ENCODE measurements around the gene CADPS2.
"Not testable (repeated sequence)": the region's sequence is repeated elsewhere in the genome, so short reads cannot be mapped to it uniquely, and the experiment has no call there.

CADPS2 gene

DNA sequence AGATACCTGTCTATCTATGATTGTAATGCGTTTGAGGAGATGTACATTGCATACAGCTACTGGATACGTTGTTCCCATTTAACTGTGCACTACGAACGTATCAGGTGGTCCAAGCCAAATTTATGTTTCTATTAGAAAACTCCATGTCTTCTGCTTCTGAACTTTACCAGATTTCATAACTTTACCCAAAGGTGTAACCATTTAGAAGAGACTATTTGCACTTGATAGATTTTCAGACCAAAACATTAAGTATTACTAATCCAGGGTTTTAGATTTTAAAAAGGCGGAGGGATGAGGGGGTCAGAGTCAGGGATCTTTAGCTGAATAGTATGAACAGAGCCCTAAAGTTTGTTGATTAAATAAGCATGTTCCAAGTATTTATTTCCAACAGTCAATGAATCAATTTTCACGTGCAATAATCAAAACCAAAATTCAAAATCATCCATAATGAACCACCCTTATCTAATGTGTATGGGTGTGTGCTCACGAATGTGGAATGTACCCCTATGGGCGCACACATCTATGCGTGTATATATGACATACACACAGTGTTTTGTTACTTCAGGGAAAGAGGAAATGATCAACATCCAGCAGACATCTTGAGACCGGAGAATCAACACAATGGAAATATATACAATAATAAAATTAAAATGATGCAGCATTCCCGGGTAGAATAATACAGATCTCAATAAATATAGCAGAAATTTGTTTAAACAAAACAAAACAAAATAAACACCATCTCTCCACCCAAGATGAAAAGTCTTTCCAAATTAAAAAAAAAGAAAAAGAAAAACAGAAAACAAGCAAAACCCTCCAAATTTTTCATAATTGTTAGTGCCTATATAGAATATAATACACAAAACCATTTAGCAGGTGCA, 585.1 kb downstream of the CADPS2 start:
- Mint-ChIP-seq H3K27me3 (peaks cover 83% of the 10 kb centered on the region), H3K4me1 (ENCODE audit: low read depth) (no peaks in the 10 kb centered on the region), H3K9me3 (no peaks in the 10 kb centered on the region), H3K36me3 (ENCODE audit: low read depth) (no peaks in the 10 kb centered on the region), H3K27ac (no peak overlapping the region), H3K4me3 (no peak overlapping the region)
- intact Hi-C loops (cut with micrococcal nuclease) = no loop called here

DNA sequence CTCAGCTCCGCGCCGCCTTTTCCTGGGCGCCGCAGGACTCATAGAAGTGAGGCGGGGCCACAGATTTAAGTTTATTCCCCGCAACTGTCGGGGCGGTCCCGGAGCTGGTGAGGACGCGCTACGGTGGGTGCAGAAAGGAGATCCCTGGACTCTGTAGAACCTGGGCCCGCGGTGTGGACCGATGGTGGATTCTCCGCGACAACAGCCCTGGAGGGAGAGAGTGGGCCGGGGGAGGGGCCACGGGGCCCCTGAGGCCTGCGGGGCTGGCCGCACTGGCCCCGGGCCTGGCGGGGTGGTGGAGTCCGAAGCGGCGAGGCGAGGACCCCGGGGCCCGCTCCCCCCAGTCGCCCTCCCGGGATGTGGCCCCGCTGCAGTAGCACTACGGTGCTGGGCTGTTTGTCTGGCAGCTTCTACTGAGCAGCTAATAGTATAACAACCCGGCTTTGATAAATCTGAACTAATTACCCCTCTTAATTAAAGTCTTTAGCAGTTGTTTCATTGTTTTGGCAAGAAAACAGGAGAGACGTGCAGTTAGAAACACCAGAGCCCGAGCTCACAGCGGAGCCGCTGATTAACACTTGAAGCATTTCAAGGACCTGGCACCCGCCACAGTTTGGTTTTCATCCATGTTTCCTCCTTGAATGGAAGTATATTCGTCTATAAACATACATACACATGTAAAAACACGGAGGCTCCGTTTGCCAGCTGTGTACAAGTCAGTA, 585.9 kb downstream of the CADPS2 start:
- H3K9me3 Mint-ChIP-seq = no peaks in the 10 kb centered on the region
- peaks cover 76% of the 10 kb centered on the region for H3K27me3 Mint-ChIP-seq
- intact Hi-C loops (cut with micrococcal nuclease) = no loop called here
- H3K27ac Mint-ChIP-seq = no peak overlapping the region
- H3K4me1 Mint-ChIP-seq (ENCODE audit: low read depth) = no peaks in the 10 kb centered on the region
- H3K36me3 Mint-ChIP-seq (ENCODE audit: low read depth) = no peaks in the 10 kb centered on the region
- H3K4me3 Mint-ChIP-seq = no peak overlapping the region

DNA sequence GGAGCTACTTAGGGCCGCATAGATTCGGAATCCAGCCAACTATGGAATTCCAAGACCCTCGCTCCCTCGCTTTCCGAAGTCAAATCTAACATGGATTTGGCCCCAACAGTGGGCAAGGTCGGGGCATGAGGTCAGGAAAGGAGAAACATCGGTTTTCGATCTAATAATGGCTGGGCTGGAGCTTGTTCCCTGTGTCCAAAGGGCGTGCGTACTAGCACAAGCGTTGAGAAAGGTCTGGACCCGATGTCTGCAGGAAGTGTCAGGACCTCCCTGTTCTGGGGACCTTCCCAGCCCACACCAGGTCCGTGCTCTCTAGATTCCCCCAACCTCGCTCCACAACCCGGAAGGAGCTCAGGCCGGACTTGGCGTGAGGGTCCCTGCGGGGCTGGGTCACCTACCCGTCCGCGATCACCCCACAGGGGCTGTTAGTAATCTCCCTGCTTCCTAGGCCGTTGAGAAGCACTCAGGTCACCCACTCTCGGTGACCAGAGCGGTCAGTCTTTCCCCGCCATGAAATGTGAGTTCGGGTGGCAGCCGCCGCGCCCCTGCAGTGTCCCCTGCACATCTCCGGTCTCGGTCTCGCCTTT, 586.5 kb downstream of the CADPS2 start:
- Mint-ChIP-seq H3K27ac (no peak overlapping the region), H3K36me3 (ENCODE audit: low read depth) (no peaks in the 10 kb centered on the region), H3K27me3 (peaks cover 72% of the 10 kb centered on the region), H3K9me3 (no peaks in the 10 kb centered on the region), H3K4me3 (no peak overlapping the region), H3K4me1 (ENCODE audit: low read depth) (no peaks in the 10 kb centered on the region)
- intact Hi-C loops (cut with micrococcal nuclease) = no loop called here

DNA sequence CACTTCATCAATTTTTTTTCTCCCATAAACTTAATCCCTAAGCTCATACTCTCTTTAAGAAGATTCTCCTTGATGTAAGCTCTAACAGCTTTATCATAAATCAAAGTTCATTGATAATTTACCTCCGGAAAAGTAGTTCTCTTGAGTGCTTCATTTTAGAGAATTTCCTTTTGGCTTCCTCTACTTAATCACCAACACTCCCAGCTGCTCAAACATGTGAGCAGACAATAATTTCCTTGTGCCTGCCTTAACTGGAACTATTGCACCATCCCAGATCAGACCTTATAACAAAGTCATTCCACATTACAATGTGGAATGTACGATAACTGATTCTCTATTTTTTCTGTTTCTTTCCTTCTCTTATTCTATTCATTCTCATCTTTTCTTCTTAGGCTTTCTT, 587.6 kb downstream of the CADPS2 start:
- Mint-ChIP-seq H3K4me3 (no peak overlapping the region), H3K36me3 (ENCODE audit: low read depth) (no peaks in the 10 kb centered on the region), H3K27me3 (peaks cover 61% of the 10 kb centered on the region), H3K9me3 (no peaks in the 10 kb centered on the region), H3K4me1 (ENCODE audit: low read depth) (no peaks in the 10 kb centered on the region), H3K27ac (no peak overlapping the region)
- intact Hi-C loops (cut with micrococcal nuclease) = no loop called here

DNA sequence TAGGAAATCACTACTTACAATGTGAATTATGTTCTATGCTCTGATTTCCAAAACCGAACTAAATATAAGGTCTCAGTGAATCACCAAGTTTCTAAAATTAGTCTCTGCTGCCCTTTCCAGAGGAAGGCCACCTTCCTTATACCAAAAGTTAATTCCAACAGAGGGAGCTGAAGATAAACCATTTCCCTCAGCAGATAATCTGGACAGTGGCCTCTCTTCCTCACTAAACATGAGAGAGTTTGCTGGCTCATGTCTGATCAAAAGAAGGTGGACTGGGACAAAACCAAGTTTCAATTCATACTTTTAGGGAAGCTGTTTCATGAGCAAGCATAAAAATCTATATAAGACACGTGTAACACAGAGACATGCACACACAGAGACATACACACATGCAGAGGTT, 588.1 kb downstream of the CADPS2 start:
- Mint-ChIP-seq H3K9me3 (no peaks in the 10 kb centered on the region), H3K4me1 (ENCODE audit: low read depth) (no peaks in the 10 kb centered on the region), H3K27ac (no peak overlapping the region), H3K4me3 (no peak overlapping the region), H3K27me3 (peaks cover 57% of the 10 kb centered on the region), H3K36me3 (ENCODE audit: low read depth) (no peaks in the 10 kb centered on the region)
- intact Hi-C loops (cut with micrococcal nuclease) = no loop called here

DNA sequence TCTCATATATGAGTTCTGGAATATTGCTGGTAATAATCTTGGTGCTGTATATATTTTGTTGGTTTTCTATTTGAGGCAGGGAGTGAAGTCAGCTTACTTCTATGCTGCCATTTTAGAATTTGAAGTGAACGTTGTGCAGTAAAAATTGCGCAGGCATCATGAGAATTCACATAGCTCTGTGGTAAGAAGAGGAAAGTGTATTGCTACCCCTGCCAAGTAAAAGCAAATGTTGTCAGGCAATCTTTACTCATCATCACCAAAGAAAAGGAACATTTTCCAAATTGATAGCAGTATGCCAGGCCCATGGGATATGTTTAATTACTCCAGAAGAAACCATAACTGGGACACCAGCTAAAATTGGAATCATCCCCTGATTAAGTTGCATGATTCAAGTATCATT, 595.1 kb downstream of the CADPS2 start:
- H3K9me3 Mint-ChIP-seq = peaks cover 11% of the 10 kb centered on the region
- no peak overlapping the region for H3K4me3 Mint-ChIP-seq
- H3K27ac Mint-ChIP-seq = no peak overlapping the region
- peaks cover 4% of the 10 kb centered on the region for H3K27me3 Mint-ChIP-seq
- no peaks in the 10 kb centered on the region for H3K4me1 Mint-ChIP-seq (ENCODE audit: low read depth)
- intact Hi-C loops (cut with micrococcal nuclease) = no loop called here
- H3K36me3 Mint-ChIP-seq (ENCODE audit: low read depth) = no peaks in the 10 kb centered on the region

DNA sequence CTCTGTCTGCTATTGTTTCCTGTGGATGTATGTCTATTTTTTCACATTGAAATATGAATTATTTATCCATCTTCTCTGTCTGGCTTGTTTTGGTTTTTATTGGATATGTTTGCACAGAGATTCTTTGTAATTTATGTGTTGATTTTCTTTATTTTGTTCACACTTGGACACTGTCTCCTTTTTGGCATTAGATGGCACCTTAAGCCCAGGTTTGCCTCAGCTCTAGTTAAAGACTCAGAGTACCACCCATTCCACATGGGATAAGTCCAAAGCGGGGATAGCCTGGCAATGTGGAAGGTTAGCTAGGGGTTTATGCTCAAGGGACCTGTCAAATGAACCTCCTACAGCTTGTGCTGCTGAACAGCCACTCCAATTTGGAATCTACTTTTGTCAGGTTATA, 595.8 kb downstream of the CADPS2 start:
- intact Hi-C loops (cut with micrococcal nuclease) = no loop called here
- Mint-ChIP-seq H3K4me3 (no peak overlapping the region), H3K27me3 (peaks cover 3% of the 10 kb centered on the region), H3K27ac (no peak overlapping the region), H3K9me3 (peaks cover 11% of the 10 kb centered on the region), H3K36me3 (ENCODE audit: low read depth) (no peaks in the 10 kb centered on the region), H3K4me1 (ENCODE audit: low read depth) (no peaks in the 10 kb centered on the region)

DNA sequence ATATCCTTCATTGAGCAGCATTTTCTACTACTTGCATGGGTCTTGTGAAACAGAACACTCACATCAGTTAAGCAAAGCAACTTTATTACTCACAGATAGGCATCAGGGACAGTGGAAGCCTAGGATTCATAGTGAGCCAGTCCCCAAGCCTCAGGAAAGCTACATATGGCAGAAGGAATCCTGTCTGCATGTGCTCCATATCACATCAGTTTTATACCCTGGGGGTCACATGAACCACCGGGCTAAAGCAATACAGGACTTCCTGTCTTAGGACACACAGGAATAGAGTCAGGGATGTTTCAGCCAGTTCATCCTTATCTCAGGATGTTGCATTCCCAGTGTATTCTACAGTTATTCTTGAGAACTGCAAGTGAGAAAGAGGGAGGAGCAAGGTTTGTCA, 596.8 kb downstream of the CADPS2 start:
- H3K27ac Mint-ChIP-seq = no peak overlapping the region
- H3K9me3 Mint-ChIP-seq = peaks cover 11% of the 10 kb centered on the region
- no peaks in the 10 kb centered on the region for H3K27me3 Mint-ChIP-seq
- intact Hi-C loops (cut with micrococcal nuclease) = no loop called here
- H3K4me3 Mint-ChIP-seq = no peak overlapping the region
- H3K36me3 Mint-ChIP-seq (ENCODE audit: low read depth) = no peaks in the 10 kb centered on the region
- H3K4me1 Mint-ChIP-seq (ENCODE audit: low read depth) = no peaks in the 10 kb centered on the region

DNA sequence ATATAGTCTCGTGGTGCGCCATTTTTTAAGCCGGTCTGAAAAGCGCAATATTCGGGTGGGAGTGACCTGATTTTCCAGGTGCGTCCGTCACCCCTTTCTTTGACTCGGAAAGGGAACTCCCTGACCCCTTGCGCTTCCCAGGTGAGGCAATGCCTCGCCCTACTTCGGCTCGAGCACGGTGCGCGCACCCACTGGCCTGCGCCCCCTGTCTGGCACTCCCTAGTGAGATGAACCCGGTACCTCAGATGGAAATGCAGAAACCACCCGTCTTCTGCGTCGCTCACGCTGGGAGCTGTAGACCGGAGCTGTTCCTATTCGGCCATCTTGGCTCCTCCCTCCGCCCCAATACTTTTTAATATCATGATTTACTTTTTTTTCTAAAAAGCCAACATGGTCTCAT, 601.7 kb downstream of the CADPS2 start:
- H3K27me3 Mint-ChIP-seq; H3K4me3 Mint-ChIP-seq; H3K27ac Mint-ChIP-seq; intact Hi-C loops (cut with micrococcal nuclease); H3K36me3 Mint-ChIP-seq (ENCODE audit: low read depth); H3K4me1 Mint-ChIP-seq (ENCODE audit: low read depth): not testable (repeated sequence)
- peaks cover 11% of the 10 kb centered on the region for H3K9me3 Mint-ChIP-seq

DNA sequence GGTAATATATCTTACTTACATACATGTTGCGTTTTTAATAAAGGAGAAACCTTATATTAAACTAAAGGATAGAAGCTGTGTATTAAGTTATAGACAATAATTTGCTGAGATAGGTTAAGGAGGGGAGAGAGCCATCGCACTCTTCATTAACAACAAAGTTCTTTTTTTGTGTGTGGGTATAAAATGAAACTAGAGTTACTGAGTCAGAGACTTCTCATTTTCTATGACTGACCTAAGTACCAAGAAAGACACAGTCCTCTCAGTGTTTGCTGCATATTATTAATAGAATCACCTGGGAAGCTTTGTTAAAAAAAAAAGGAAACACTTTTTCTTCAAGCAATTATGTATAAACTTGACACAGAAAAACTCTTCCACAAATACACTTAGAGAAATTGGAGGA, 613.1 kb downstream of the CADPS2 start:
- H3K36me3 Mint-ChIP-seq (ENCODE audit: low read depth) = no peaks in the 10 kb centered on the region
- intact Hi-C loops (cut with micrococcal nuclease) = no loop called here
- H3K27me3 Mint-ChIP-seq = no peaks in the 10 kb centered on the region
- no peaks in the 10 kb centered on the region for H3K4me1 Mint-ChIP-seq (ENCODE audit: low read depth)
- H3K4me3 Mint-ChIP-seq = no peak overlapping the region
- H3K9me3 Mint-ChIP-seq = no peaks in the 10 kb centered on the region
- no peak overlapping the region for H3K27ac Mint-ChIP-seq

DNA sequence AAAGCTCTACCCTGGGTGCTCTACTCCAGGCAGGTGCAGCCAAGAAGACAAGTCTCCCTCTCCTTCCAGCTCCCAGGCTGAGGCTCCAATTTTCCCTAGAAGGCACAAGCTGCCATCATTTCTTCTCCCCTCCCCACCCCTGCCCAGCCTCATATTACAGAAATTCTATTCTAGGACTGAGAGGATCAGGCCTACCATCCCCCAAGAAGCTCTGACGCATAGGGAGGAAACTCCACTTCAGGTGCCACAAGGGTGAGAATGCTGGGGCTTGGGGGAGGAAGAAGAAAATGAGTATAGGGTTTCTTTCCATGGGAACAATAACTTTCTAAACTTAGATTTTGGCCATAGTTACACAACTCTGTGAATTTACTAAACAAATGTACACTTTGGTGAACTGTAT, 617.0 kb downstream of the CADPS2 start:
- intact Hi-C loops (cut with micrococcal nuclease) = no loop called here
- Mint-ChIP-seq H3K9me3 (no peaks in the 10 kb centered on the region), H3K36me3 (ENCODE audit: low read depth) (no peaks in the 10 kb centered on the region), H3K4me1 (ENCODE audit: low read depth) (no peaks in the 10 kb centered on the region), H3K27ac (no peak overlapping the region), H3K4me3 (no peak overlapping the region), H3K27me3 (no peaks in the 10 kb centered on the region)
